ENCODE data around the gene FBXL13. TPM values are rescaled to one million over a fixed set of nuclear protein-coding genes. Genes with fewer than 3 reads are reported as not detected.
"Not testable (repeated sequence)": the region's sequence is repeated elsewhere in the genome, so short reads cannot be mapped to it uniquely, and the experiment has no call there.

FBXL13 gene
- total RNA-seq, 2 experiments from 2014 or later = 1.6 to 2.0 TPM

- Histone ChIP-seq H2AFZ (ENCODE audit: low read length) (no peak overlapping the region), H3K9me3 (ENCODE audit: low read length) (no peaks in the 10 kb centered on the region), H3K4me1 (ENCODE audit: insufficient read depth, low read length, poor library complexity, severe bottlenecking) (no peaks in the 10 kb centered on the region), H3K36me3 (ENCODE audit: insufficient read depth, low read length) (no peaks in the 10 kb centered on the region), H4K20me1 (ENCODE audit: insufficient read depth, low read length) (no peaks in the 10 kb centered on the region), H3K79me2 (ENCODE audit: insufficient read depth, low read depth, low read length) (no peaks in the 10 kb centered on the region), H3K27ac (ENCODE audit: low read depth, low read length, poor library complexity, severe bottlenecking) (no peak overlapping the region), H3K4me3 (ENCODE audit: low read depth, low read length, poor library complexity, severe bottlenecking) (no peak overlapping the region), H3K9me2 (ENCODE audit: insufficient read depth, low read length) (no peaks in the 10 kb centered on the region), H3K4me2 (ENCODE audit: low read length) (no peak overlapping the region)
- CTCF ChIA-PET (ENCODE audit: unreplicated experiment) = no interaction called here
- no peak for DNase-seq (ENCODE audit: low spot score)
- intact Hi-C loops (cut with micrococcal nuclease; ENCODE audit: unreplicated experiment) = no loop called here
- no TSS peak for BruUV-seq (replicated peaks)
- TF ChIP-seq, protein P1, sequence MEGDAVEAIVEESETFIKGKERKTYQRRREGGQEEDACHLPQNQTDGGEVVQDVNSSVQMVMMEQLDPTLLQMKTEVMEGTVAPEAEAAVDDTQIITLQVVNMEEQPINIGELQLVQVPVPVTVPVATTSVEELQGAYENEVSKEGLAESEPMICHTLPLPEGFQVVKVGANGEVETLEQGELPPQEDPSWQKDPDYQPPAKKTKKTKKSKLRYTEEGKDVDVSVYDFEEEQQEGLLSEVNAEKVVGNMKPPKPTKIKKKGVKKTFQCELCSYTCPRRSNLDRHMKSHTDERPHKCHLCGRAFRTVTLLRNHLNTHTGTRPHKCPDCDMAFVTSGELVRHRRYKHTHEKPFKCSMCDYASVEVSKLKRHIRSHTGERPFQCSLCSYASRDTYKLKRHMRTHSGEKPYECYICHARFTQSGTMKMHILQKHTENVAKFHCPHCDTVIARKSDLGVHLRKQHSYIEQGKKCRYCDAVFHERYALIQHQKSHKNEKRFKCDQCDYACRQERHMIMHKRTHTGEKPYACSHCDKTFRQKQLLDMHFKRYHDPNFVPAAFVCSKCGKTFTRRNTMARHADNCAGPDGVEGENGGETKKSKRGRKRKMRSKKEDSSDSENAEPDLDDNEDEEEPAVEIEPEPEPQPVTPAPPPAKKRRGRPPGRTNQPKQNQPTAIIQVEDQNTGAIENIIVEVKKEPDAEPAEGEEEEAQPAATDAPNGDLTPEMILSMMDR (conservative IDR thresholded peaks at IDR 0.05; ENCODE audit: low read length) = no peak
- no peak for TF ChIP-seq EZH2phosphoT487 (IDR thresholded peaks at IDR 0.05; ENCODE audit: borderline replicate concordance, low read depth, low read length)
- POLR2A ChIA-PET = no interaction called here
These were observed 101.3 kb downstream of the FBXL13 start for GRCh38 chr7:102973096-102973802.

DNA sequence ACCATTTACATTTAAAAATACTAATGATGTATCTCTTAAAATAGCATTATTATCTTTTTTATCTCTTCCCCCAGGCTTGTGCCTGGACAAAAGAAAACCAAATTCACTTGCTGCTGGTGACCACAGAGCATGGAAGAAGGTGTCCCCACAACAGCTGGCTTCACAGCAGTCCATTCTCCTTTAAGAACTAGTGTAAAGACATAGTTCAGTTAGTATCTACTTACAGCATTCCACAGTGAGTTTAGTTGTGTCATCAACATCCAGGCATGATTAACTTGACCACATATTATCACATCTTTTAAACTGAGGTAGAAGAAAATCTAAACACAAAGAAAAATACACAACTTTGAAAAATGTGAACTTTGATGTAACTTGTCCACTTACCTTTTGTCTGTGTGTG lies 106.8 kb downstream of the FBXL13 start:
- intact Hi-C loops (cut with micrococcal nuclease; ENCODE audit: unreplicated experiment) = no loop called here
- H3K79me2 ChIP-seq (ENCODE audit: insufficient read depth, low read depth, low read length) = no peaks in the 10 kb centered on the region
- CTCF ChIA-PET (ENCODE audit: unreplicated experiment) = no interaction called here
- H2AFZ ChIP-seq (ENCODE audit: low read length) = no peak overlapping the region
- H3K36me3 ChIP-seq (ENCODE audit: insufficient read depth, low read length) = no peaks in the 10 kb centered on the region
- no peak overlapping the region for H3K27ac ChIP-seq (ENCODE audit: low read depth, low read length, poor library complexity, severe bottlenecking)
- H3K9me2 ChIP-seq (ENCODE audit: insufficient read depth, low read length) = no peaks in the 10 kb centered on the region
- no peak for DNase-seq (ENCODE audit: low spot score)
- no peaks in the 10 kb centered on the region for H3K4me1 ChIP-seq (ENCODE audit: insufficient read depth, low read length, poor library complexity, severe bottlenecking)
- H3K4me2 ChIP-seq (ENCODE audit: low read length) = no peak overlapping the region
- no peaks in the 10 kb centered on the region for H4K20me1 ChIP-seq (ENCODE audit: insufficient read depth, low read length)
- H3K9me3 ChIP-seq (ENCODE audit: low read length) = no peaks in the 10 kb centered on the region
- POLR2A ChIA-PET = no interaction called here
- no peak overlapping the region for H3K4me3 ChIP-seq (ENCODE audit: low read depth, low read length, poor library complexity, severe bottlenecking)
- TF ChIP-seq, protein P1 (conservative IDR thresholded peaks at IDR 0.05; ENCODE audit: low read length) = no peak
- TF ChIP-seq EZH2phosphoT487 (IDR thresholded peaks at IDR 0.05; ENCODE audit: borderline replicate concordance, low read depth, low read length) = no peak
- no TSS peak for BruUV-seq (replicated peaks)

DNA sequence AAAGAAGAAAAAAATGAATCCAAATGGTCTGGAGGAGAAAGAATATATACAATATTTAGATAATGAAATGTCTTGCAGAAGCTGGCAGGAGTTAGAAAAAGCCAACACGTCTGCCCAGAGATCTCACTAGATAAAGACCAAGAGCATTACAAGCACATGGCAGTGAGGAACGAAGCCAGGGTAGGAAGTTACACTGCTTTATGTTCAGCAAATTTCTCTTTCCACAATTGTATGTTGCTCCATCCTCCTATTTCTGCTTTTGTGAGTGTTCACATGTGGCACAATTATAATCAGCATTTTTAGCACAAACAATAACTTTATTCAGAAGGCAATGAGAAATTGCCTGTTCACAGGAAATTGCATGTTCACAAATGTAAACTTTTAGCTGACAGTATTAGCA lies 108.1 kb downstream of the FBXL13 start:
- Histone ChIP-seq H3K4me2 (ENCODE audit: low read length) (no peak overlapping the region), H4K20me1 (ENCODE audit: insufficient read depth, low read length) (no peaks in the 10 kb centered on the region), H3K4me3 (ENCODE audit: low read depth, low read length, poor library complexity, severe bottlenecking) (no peak overlapping the region), H3K9me2 (ENCODE audit: insufficient read depth, low read length) (no peaks in the 10 kb centered on the region), H3K27ac (ENCODE audit: low read depth, low read length, poor library complexity, severe bottlenecking) (no peak overlapping the region), H3K9me3 (ENCODE audit: low read length) (no peaks in the 10 kb centered on the region), H2AFZ (ENCODE audit: low read length) (no peak overlapping the region), H3K79me2 (ENCODE audit: insufficient read depth, low read depth, low read length) (no peaks in the 10 kb centered on the region), H3K36me3 (ENCODE audit: insufficient read depth, low read length) (no peaks in the 10 kb centered on the region), H3K4me1 (ENCODE audit: insufficient read depth, low read length, poor library complexity, severe bottlenecking) (no peaks in the 10 kb centered on the region)
- ChIA-PET POLR2A (no interaction called here), CTCF (ENCODE audit: unreplicated experiment) (no interaction called here)
- TF ChIP-seq EZH2phosphoT487 (IDR thresholded peaks at IDR 0.05; ENCODE audit: borderline replicate concordance, low read depth, low read length) = no peak
- TF ChIP-seq, protein P1 (conservative IDR thresholded peaks at IDR 0.05; ENCODE audit: low read length) = no peak
- BruUV-seq (replicated peaks) = no TSS peak
- intact Hi-C loops (cut with micrococcal nuclease; ENCODE audit: unreplicated experiment) = no loop called here
- DNase-seq (ENCODE audit: low spot score) = no peak

DNA sequence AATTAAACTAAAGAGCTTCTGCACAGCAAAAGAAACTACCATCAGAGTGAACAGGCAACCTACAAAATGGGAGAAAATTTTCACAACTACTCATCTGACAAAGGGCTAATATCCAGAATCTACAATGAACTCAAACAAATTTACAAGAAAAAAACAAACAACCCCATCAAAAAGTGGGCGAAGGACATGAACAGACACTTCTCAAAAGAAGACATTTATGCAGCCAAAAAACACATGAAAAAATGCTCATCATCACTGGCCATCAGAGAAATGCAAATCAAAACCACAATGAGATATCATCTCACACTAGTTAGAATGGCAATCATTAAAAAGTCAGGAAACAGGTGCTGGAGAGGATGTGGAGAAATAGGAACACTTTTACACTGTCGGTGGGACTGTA lies 112.6 kb downstream of the FBXL13 start:
- H3K4me1 ChIP-seq (ENCODE audit: insufficient read depth, low read length, poor library complexity, severe bottlenecking); intact Hi-C loops (cut with micrococcal nuclease; ENCODE audit: unreplicated experiment); H3K4me2 ChIP-seq (ENCODE audit: low read length); H4K20me1 ChIP-seq (ENCODE audit: insufficient read depth, low read length); H3K27ac ChIP-seq (ENCODE audit: low read depth, low read length, poor library complexity, severe bottlenecking); H3K9me3 ChIP-seq (ENCODE audit: low read length); BruUV-seq (replicated peaks); CTCF ChIA-PET (ENCODE audit: unreplicated experiment); H3K36me3 ChIP-seq (ENCODE audit: insufficient read depth, low read length); H3K9me2 ChIP-seq (ENCODE audit: insufficient read depth, low read length); H2AFZ ChIP-seq (ENCODE audit: low read length); H3K4me3 ChIP-seq (ENCODE audit: low read depth, low read length, poor library complexity, severe bottlenecking); POLR2A ChIA-PET; DNase-seq (ENCODE audit: low spot score); H3K79me2 ChIP-seq (ENCODE audit: insufficient read depth, low read depth, low read length): not testable (repeated sequence)

Measured in OCI-LY7 (cell line).